Natural killer cell (primary cell): ENCODE measurements around the gene KLK7. TPM values are rescaled to one million over a fixed set of nuclear protein-coding genes. Genes with fewer than 3 reads are reported as not detected.

Experiments used
- ATAC-seq, 3 donors: fragments of 150-1000 bp in 2 of 3; fragments of 200-7000 bp in 1 of 3; cut with Tn5 transposase; 1 replicate in 1 of 3; 2 replicates in 2 of 3; pipeline ENCODE4 v1.10.0; 2021; ENCODE audit warnings: mild to moderate bottlenecking in 2 of 3, moderate library complexity in 2 of 3
- DNase-seq, 2 donors: peaks; one replicate each; pipeline versions ENCODE4 v3.0.0 to v3.0.0-alpha.2; 2013 to 2021; ENCODE audit warnings: mixed read lengths in 1 of 2
- H3K27ac ChIP-seq: one replicate; pipeline ENCODE4 v1.5.1; 2013; ENCODE audit warnings: mild to moderate bottlenecking, low read length
- H3K27me3 ChIP-seq: one replicate; pipeline ENCODE4 v1.6.1; 2013; ENCODE audit warnings: low read length; ENCODE audit not compliant: control insufficient read depth, insufficient read depth
- H3K36me3 ChIP-seq: one replicate; pipeline ENCODE4 v1.6.1; 2013; ENCODE audit warnings: low read length; ENCODE audit not compliant: control insufficient read depth, insufficient read depth
- H3K4me1 ChIP-seq: one replicate; pipeline ENCODE4 v1.6.1; 2013; ENCODE audit warnings: low read length; ENCODE audit not compliant: control insufficient read depth, insufficient read depth
- H3K4me3 ChIP-seq: one replicate; pipeline ENCODE4 v1.5.1; 2013; ENCODE audit warnings: low read length
- H3K9me3 ChIP-seq: one replicate; pipeline ENCODE4 v1.6.1; 2013; ENCODE audit warnings: low read length; ENCODE audit not compliant: control insufficient read depth, insufficient read depth
- H3K27ac Mint-ChIP-seq, 2 donors: one replicate each; pipeline ENCODE4 v1.8.0; 2022; ENCODE audit warnings: mild to moderate bottlenecking in 2 of 2, mixed read lengths in 2 of 2, moderate library complexity in 1 of 2
- H3K27me3 Mint-ChIP-seq, 2 donors: one replicate each; pipeline ENCODE4 v1.8.0; 2022; ENCODE audit warnings: low read depth in 2 of 2, mixed read lengths in 2 of 2
- H3K36me3 Mint-ChIP-seq: one replicate; pipeline ENCODE4 v1.8.0; 2022; ENCODE audit warnings: mixed read lengths
- H3K4me1 Mint-ChIP-seq, 2 donors: one replicate each; pipeline ENCODE4 v1.8.0; 2022; ENCODE audit warnings: mixed read lengths in 2 of 2
- H3K4me3 Mint-ChIP-seq: one replicate; pipeline ENCODE4 v1.8.0; 2022; ENCODE audit warnings: mild to moderate bottlenecking, moderate library complexity, mixed read lengths
- H3K9me3 Mint-ChIP-seq, 2 donors: one replicate each; pipeline ENCODE4 v1.8.0; 2022; ENCODE audit warnings: mixed read lengths in 2 of 2
- CTCF ChIP-seq: fragments of 200-600 bp; IDR thresholded peaks from one replicate; pipeline ENCODE4 v1.8.0; 2022; ENCODE audit warnings: antibody characterized with exemption
- WGBS: methylation state at CpG from one replicate; pipeline ENCODE4 v1.1.7; 2013; ENCODE audit warnings: missing lambda C conversion rate; ENCODE audit not compliant: insufficient coverage; 5-methylcytosine and 5-hydroxymethylcytosine counted together
- intact Hi-C: fragments of 100-400 bp; cut with micrococcal nuclease; formaldehyde crosslinking; loops from one replicate; pipeline ENCODE4 v1.14.2; 2022
- total RNA-seq, 4 donors: library from RNA; stranded (reverse); fragments of 120-200 nt in 1 of 4; gene quantifications; one replicate each; pipeline versions ENCODE4 v1.2.3 to v1.2.4, GENCODE V29; 2013 to 2022

The KLK7 gene
- total RNA-seq, 3 donors from 2014 or later (not counting 1 experiment from before 2014, with no cell fraction given), result not detected

- 52% methylated on average over 7 of the region's 7 CpGs for WGBS
- Histone ChIP-seq H3K9me3 (no peaks in the 10 kb centered on the region), H3K4me1 (no peaks in the 10 kb centered on the region), H3K36me3 (no peaks in the 10 kb centered on the region), H3K4me3 (no peak overlapping the region), H3K27me3 (no peaks in the 10 kb centered on the region), H3K27ac (no peak overlapping the region)
- no peak for ATAC-seq
- TF ChIP-seq CTCF, result no peak
- DNase-seq, result no peak
- Mint-ChIP-seq H3K4me1 (no peaks in the 10 kb centered on the region), H3K27me3 (peaks cover 34 to 36% of the 10 kb centered on the region in 2 donors), H3K4me3 (no peak overlapping the region), H3K36me3 (no peaks in the 10 kb centered on the region), H3K9me3 (no peaks in the 10 kb centered on the region), H3K27ac (no peak overlapping the region)
- intact Hi-C loops, result no loop called here
Observed at GRCh38 chr19:50968716-50969412, 14.9 kb downstream of the KLK7 start.

DNA sequence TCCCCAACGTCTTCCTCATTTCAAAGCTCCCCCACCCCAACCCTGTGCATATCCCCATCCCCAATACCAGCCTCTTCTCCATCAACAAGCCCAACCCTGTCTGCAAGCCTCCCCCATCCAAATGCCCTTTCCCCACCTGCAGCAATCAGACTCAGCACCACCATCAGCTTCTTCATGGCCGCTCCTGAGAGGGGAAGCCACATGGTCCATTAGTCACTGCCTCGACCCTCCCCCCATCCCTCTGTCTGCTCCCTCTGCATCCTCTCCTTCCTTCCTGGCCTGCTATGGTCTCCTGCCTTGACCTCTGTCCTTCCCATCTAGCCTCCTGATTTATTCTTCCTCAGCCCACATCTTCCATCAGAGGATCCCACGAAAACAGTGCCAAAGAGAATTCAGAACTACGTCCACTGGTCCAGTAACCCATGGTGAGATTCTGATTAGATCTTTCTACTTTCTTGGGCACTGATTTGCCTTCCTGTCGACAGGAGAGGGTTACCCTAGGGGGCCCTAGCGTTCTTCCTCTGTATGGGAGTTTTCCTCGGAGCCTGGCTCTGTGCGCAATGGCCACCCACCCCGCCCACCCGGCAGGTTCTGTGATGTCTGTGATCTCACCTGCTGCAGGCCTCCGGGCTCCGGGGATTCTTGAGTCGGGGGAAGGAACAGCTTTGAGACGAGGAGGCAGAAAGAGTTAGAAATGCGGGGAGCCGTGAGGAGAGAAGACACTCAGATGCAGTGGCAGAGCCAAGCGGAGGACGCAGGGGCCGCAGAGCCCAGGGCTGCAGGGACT, 15.6 kb downstream of the KLK7 start:
- ATAC-seq (no peak), DNase-seq (no peak)
- no peaks in the 10 kb centered on the region for H3K36me3 ChIP-seq
- Mint-ChIP-seq H3K4me3 (no peak overlapping the region), H3K9me3 (no peaks in the 10 kb centered on the region), H3K4me1 (no peaks in the 10 kb centered on the region), H3K27ac (no peak overlapping the region), H3K36me3 (no peaks in the 10 kb centered on the region), H3K27me3 (peaks cover 36 to 37% of the 10 kb centered on the region in 2 donors)
- H3K4me1 ChIP-seq, result no peaks in the 10 kb centered on the region
- WGBS, result 39% methylated on average over 20 of the region's 20 CpGs
- no peaks in the 10 kb centered on the region for H3K27me3 ChIP-seq
- TF ChIP-seq CTCF, result no peak
- no peaks in the 10 kb centered on the region for H3K9me3 ChIP-seq
- no peak overlapping the region for H3K27ac ChIP-seq
- no peak overlapping the region for H3K4me3 ChIP-seq
- intact Hi-C loops, result no loop called here

- WGBS, result 95% methylated on average over 2 of the region's 3 CpGs
- Mint-ChIP-seq H3K9me3 (peaks cover 7 to 8% of the 10 kb centered on the region in 2 donors), H3K4me1 (no peaks in the 10 kb centered on the region), H3K4me3 (no peak overlapping the region), H3K27me3 (peaks cover 17 to 21% of the 10 kb centered on the region in 2 donors), H3K27ac (no peak overlapping the region), H3K36me3 (no peaks in the 10 kb centered on the region)
- Histone ChIP-seq H3K9me3 (no peaks in the 10 kb centered on the region), H3K4me1 (no peaks in the 10 kb centered on the region), H3K27me3 (no peaks in the 10 kb centered on the region), H3K4me3 (no peak overlapping the region), H3K27ac (no peak overlapping the region), H3K36me3 (no peaks in the 10 kb centered on the region)
- ATAC-seq, result no peak
- intact Hi-C loops, result no loop called here
- DNase-seq, result no peak
- TF ChIP-seq CTCF, result no peak
Observed at GRCh38 chr19:50964266-50964665, 19.5 kb downstream of the KLK7 start.
